Measurements from ENCODE around the gene HES6.

GRCh38 chr2:238256111-238256510 is 16.3 kb upstream of the HES6 start:
- TF ChIP-seq RAD51 (IDR thresholded peaks at IDR 0.05) (no peak), CTCF (IDR thresholded peaks at IDR 0.05 in 2 of 3, conservative IDR thresholded peaks at IDR 0.05 in 1 of 3; ENCODE audit: control insufficient read depth in 2 of 3, extremely low read depth in 1 of 3, insufficient read depth in 1 of 3, low read depth in 3 of 3, low read length in 3 of 3) (no peak), ATF3 (IDR thresholded peaks at IDR 0.05; ENCODE audit: borderline replicate concordance, extremely low read depth, low read depth, low read length) (no peak), JUNB (IDR thresholded peaks at IDR 0.05) (no peak)

All from GM12878 (cell line).